GM12878 (cell line): ENCODE measurements around the gene CHST4. TPM values are rescaled to one million over a fixed set of nuclear protein-coding genes. Genes with fewer than 3 reads are reported as not detected.

ENCODE experiments used
- ATAC-seq: fragments of 200-7000 bp; cut with Tn5 transposase; 3 replicates; pipeline ENCODE4 v1.9.1; 2020; ENCODE audit warnings: mild to moderate bottlenecking, moderate library complexity
- BruUV-seq: library from RNA; stranded (reverse); fragments of 400-500 nt; replicated peaks from 2 replicates; lab custom pipeline; 2021; lab: Mats Ljungman, UMichigan
- CTCF ChIA-PET: fragments of 300-600 bp; sonication (Branson Sonifier 250); formaldehyde crosslinking; extraction: SDS; loops from one replicate; lab custom pipeline; 2021; ENCODE audit warnings: inconsistent platforms; lab: Yijun Ruan, JAX
- POLR2A ChIA-PET: fragments of 350-600 bp; formaldehyde crosslinking; extraction: SDS; loops from one replicate; lab custom pipeline; 2021; ENCODE audit warnings: inconsistent platforms; lab: Charles Lee
- RAD21 ChIA-PET: fragments of 300-600 bp; sonication (Branson Sonifier 250); formaldehyde crosslinking; loops from one replicate; lab custom pipeline; 2023; ENCODE audit warnings: antibody characterized with exemption; ENCODE audit not compliant: unreplicated experiment; lab: Charles Lee
- SMC1A ChIA-PET: fragments of 300-600 bp; sonication (Branson Sonifier 250); formaldehyde crosslinking; loops from one replicate; lab custom pipeline; 2023; ENCODE audit not compliant: unreplicated experiment, uncharacterized antibody; lab: Charles Lee
- DNase-seq: peaks from one replicate; pipeline ENCODE4 v3.0.0-alpha.2; 2011; ENCODE audit warnings: low read depth, low spot score
- FAIRE-seq: peaks from 3 replicates; lab custom pipeline; 2011; peaks lifted over from hg19 to GRCh38; lab: Jason Lieb, UNC
- H2AFZ ChIP-seq: 2 replicates; pipeline ENCODE4 v1.6.0; 2011; ENCODE audit warnings: low read depth, low read length, control low read depth; ENCODE audit not compliant: control insufficient read depth
- H3K27ac ChIP-seq: 2 replicates; pipeline ENCODE4 v1.5.1; 2011; ENCODE audit warnings: control low read depth; ENCODE audit not compliant: control insufficient read depth, insufficient read depth
- H3K27me3 ChIP-seq, 2 experiments: replicated peaks in 1 of 2; 2 replicates each; pipeline versions ENCODE4 v1.6.0 to v1.6.1; 2011; ENCODE audit warnings: low read length in 1 of 2; ENCODE audit not compliant: control insufficient read depth in 2 of 2, insufficient read depth in 2 of 2
- H3K36me3 ChIP-seq, 2 experiments: 2 replicates each; pipeline ENCODE4 v1.5.1; 2011; ENCODE audit warnings: low read length in 1 of 2; ENCODE audit not compliant: control insufficient read depth in 2 of 2, insufficient read depth in 2 of 2
- H3K4me1 ChIP-seq: 2 replicates; pipeline ENCODE4 v1.6.1; 2011; ENCODE audit warnings: mild to moderate bottlenecking, low read length, moderate library complexity, mixed read lengths; ENCODE audit not compliant: control insufficient read depth, insufficient read depth
- H3K4me2 ChIP-seq: 2 replicates; pipeline ENCODE4 v1.6.0; 2011; ENCODE audit warnings: control low read depth; ENCODE audit not compliant: control insufficient read depth, insufficient read depth
- H3K4me3 ChIP-seq: fragments of 200-600 bp; sonication (generic); 2 replicates; pipeline ENCODE4 v1.5.1; 2016
- H3K79me2 ChIP-seq: 2 replicates; pipeline ENCODE4 v1.6.0; 2011; ENCODE audit warnings: low read length; ENCODE audit not compliant: control insufficient read depth, insufficient read depth
- H3K9ac ChIP-seq: 2 replicates; pipeline ENCODE4 v1.8.0; 2011; ENCODE audit warnings: low read length, control low read depth, mixed read lengths; ENCODE audit not compliant: control insufficient read depth, insufficient read depth
- H3K9me3 ChIP-seq: replicated peaks from 3 replicates; pipeline ENCODE4 v1.5.1; 2011; ENCODE audit warnings: mild to moderate bottlenecking, low read length; ENCODE audit not compliant: control insufficient read depth, insufficient read depth
- H4K20me1 ChIP-seq: 2 replicates; pipeline ENCODE4 v1.6.0; 2011; ENCODE audit not compliant: control insufficient read depth, insufficient read depth
- BMI1 ChIP-seq: fragments of 450-650 bp; IDR thresholded peaks from 2 replicates; pipeline ENCODE4 v1.6.1; 2016; ENCODE audit warnings: mild to moderate bottlenecking, moderate library complexity, borderline replicate concordance
- CBX3 ChIP-seq: fragments of 200-600 bp; sonication (generic); IDR thresholded peaks from 2 replicates; pipeline ENCODE4 v1.6.1; 2016; ENCODE audit warnings: low read depth, borderline replicate concordance
- CREM ChIP-seq: IDR thresholded peaks from 2 replicates; pipeline ENCODE4 v1.6.1; 2014; ENCODE audit warnings: antibody characterized with exemption, low read depth
- FOS ChIP-seq: IDR thresholded peaks from 3 replicates; pipeline ENCODE4 v1.6.1; 2011; ENCODE audit warnings: borderline replicate concordance; ENCODE audit not compliant: insufficient read length; ENCODE audit errors: extremely low read depth
- HDAC2 ChIP-seq: fragments of 200-600 bp; sonication (generic); IDR thresholded peaks from 2 replicates; pipeline ENCODE4 v1.6.1; 2017
- MEF2A ChIP-seq: IDR thresholded peaks from 2 replicates; pipeline ENCODE4 v1.6.1; 2011; ENCODE audit warnings: low read depth, mild to moderate bottlenecking, low read length, moderate library complexity; ENCODE audit not compliant: insufficient read depth
- NFXL1 ChIP-seq: fragments of 450-650 bp; IDR thresholded peaks from 2 replicates; pipeline ENCODE4 v1.6.1; 2017; ENCODE audit warnings: antibody characterized with exemption, mild to moderate bottlenecking, borderline replicate concordance
- NFYA ChIP-seq: IDR thresholded peaks from 2 replicates; pipeline ENCODE4 v1.6.1; 2011; ENCODE audit warnings: low read depth, mild to moderate bottlenecking, low read length, improper control_type of control experiment, borderline replicate concordance
- PAX5 ChIP-seq: IDR thresholded peaks from 2 replicates; pipeline ENCODE4 v1.6.1; 2011; ENCODE audit warnings: low read depth, low read length, borderline replicate concordance
- POLR2AphosphoS2 ChIP-seq: IDR thresholded peaks from 2 replicates; pipeline ENCODE4 v1.6.1; 2011; ENCODE audit warnings: low read depth, mild to moderate bottlenecking, low read length, improper control_type of control experiment, moderate library complexity
- POU2F2 ChIP-seq: IDR thresholded peaks from 3 replicates; pipeline ENCODE4 v1.6.1; 2011; ENCODE audit warnings: low read depth, mild to moderate bottlenecking, low read length, borderline replicate concordance
- RCOR1 ChIP-seq: conservative IDR thresholded peaks from 2 replicates; pipeline ENCODE4 v1.6.1; 2012; ENCODE audit warnings: low read depth, low read length, improper control_type of control experiment
- RUNX3 ChIP-seq: IDR thresholded peaks from 2 replicates; pipeline ENCODE4 v1.6.1; 2012; ENCODE audit warnings: low read length, inconsistent platforms
- SIN3A ChIP-seq: IDR thresholded peaks from 2 replicates; pipeline ENCODE4 v1.6.1; 2012; ENCODE audit warnings: low read depth, low read length, improper control_type of control experiment
- SMC3 ChIP-seq: IDR thresholded peaks from 2 replicates; pipeline ENCODE4 v1.6.1; 2011; ENCODE audit warnings: low read length, improper control_type of control experiment, borderline replicate concordance
- SPI1 ChIP-seq: IDR thresholded peaks from 2 replicates; pipeline ENCODE4 v1.6.1; 2011; ENCODE audit warnings: low read depth, mild to moderate bottlenecking, low read length, moderate library complexity, borderline replicate concordance; ENCODE audit not compliant: insufficient read depth
- STAT3 ChIP-seq: IDR thresholded peaks from 2 replicates; pipeline ENCODE4 v1.6.1; 2011; ENCODE audit warnings: low read depth, low read length, improper control_type of control experiment
- TBL1XR1 ChIP-seq: IDR thresholded peaks from 2 replicates; pipeline ENCODE4 v1.6.1; 2012; ENCODE audit warnings: low read depth, low read length, improper control_type of control experiment
- TCF7 ChIP-seq: IDR thresholded peaks from 2 replicates; pipeline ENCODE4 v1.6.1; 2014; ENCODE audit warnings: antibody characterized with exemption, borderline replicate concordance
- WRNIP1 ChIP-seq: IDR thresholded peaks from 2 replicates; pipeline ENCODE4 v1.6.1; 2011; ENCODE audit warnings: low read depth, low read length, improper control_type of control experiment, borderline replicate concordance
- YY1 ChIP-seq: IDR thresholded peaks from 2 replicates; pipeline ENCODE4 v1.6.1; 2011; ENCODE audit warnings: low read depth, mild to moderate bottlenecking, low read length
- WGBS: methylation state at CpG from one replicate; pipeline ENCODE4 v1.1.6; 2016; ENCODE audit warnings: low lambda C conversion rate; ENCODE audit not compliant: insufficient replicate concordance, insufficient coverage; ENCODE audit errors: missing lambda C conversion rate; 5-methylcytosine and 5-hydroxymethylcytosine counted together
- in situ Hi-C: fragments of 300-500 bp; cut with MboI; formaldehyde crosslinking; loops from 9 replicates; pipeline ENCODE4 v1.14.3; 2018; ENCODE audit warnings: mixed read lengths
- intact Hi-C: fragments of 100-400 bp; cut with micrococcal nuclease; formaldehyde crosslinking; loops from one replicate; pipeline ENCODE4 v1.14.2; 2022; ENCODE audit not compliant: unreplicated experiment
- polyA plus RNA-seq, 11 experiments: library from polyadenylated mRNA; depleted of rRNA in 4 of 11; unstranded in 6 of 11; stranded (reverse) in 5 of 11; fragments of >200 nt; fragmentation: Nextera tagmentation in 4 of 11; fragmentation: Illumina TruSeq in 1 of 11; extraction: Ambion mirVana in 4 of 11; extraction: Trizol in 1 of 11; gene quantifications; 1 replicate in 1 of 11; 2 replicates in 10 of 11; pipeline versions ENCODE4 v1.2.1 to v1.2.3, GENCODE V29; 2011 to 2016; ENCODE audit warnings: inconsistent platforms in 2 of 11, missing spikeins in 2 of 11, low read depth in 1 of 11
- total RNA-seq, 4 experiments: library from RNA; depleted of rRNA in 3 of 4; stranded (reverse); fragments of >200 nt in 3 of 4; fragmentation: Illumina TruSeq in 1 of 4; extraction: Trizol in 1 of 4; gene quantifications; 2 replicates each; pipeline versions ENCODE4 v1.2.1 to v1.2.3, GENCODE V29; 2013 to 2021
- TF ChIP-seq, protein P1 (sequence below): fragments of 450-650 bp; IDR thresholded peaks from 2 replicates; pipeline ENCODE4 v1.6.1; 2017; ENCODE audit warnings: antibody characterized with exemption, mild to moderate bottlenecking, moderate library complexity

Gene CHST4
- total and polyA plus RNA-seq, 10 of the 15 experiments (the other 5 are each of a cell fraction or from before 2014, with no cell fraction given): 0.10 to 1.7 (median 0.79) TPM

DNA sequence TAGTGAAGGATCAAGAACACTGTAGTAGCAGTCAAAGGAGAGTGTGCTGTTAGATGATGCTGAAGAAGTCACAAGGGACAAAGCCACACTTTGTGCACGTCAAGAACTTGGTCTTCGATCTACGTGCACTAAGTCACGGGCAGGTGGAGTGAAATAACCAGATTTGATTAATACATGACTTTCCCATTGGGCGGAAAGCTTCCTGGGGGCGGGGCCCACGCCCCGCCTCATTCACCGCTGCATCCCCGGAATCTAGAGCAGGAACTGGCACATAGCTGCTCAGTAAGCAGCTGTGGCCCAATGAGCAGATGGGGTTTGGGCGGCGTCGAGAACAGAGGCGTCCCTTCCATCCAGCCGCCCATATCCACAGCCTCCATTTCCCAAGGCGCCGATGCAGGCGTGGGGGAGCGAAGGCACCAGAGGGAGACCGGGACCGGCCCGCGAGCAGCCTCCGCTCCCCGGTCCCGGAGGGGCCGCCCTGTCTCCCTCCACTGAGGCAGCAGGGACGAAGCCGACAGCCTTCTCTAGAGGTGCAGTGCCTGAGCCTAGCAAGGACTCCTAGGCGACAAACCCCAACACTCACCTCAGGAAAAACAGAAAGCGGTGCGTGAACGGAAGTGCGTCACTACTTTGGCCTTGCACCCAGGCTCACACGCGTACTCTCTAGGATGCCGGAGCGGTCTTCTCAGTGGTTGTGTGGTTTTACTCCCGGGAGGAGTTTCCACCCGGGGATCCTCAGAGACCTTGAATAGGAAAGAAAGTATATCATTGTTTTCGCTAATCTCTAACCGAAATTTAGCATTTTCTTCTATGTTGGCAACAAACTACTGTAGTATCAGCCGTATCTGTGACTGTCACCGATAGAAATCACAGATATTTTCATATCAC, 42.0 kb upstream of the CHST4 start:
- Histone ChIP-seq H3K9ac (peak overlapping the region; percentile 79), H3K9me3 (no peaks in the 10 kb centered on the region), H2AFZ (peak overlapping the region; percentile 91), H3K27ac (peak overlapping the region; percentile 96), H3K27me3 (no peaks in the 10 kb centered on the region), H3K36me3 (no peaks in the 10 kb centered on the region), H3K79me2 (peaks cover 1% of the 10 kb centered on the region; the same call in 1 of the 2 replicates), H3K4me1 (peaks cover 3% of the 10 kb centered on the region; the same call in 1 of the 2 replicates), H3K4me3 (peak overlapping the region; percentile 65), H3K4me2 (peak overlapping the region; percentile 56), H4K20me1 (no peaks in the 10 kb centered on the region)
- 1% methylated on average over 44 of the region's 44 CpGs for WGBS
- peak; percentile 94 for ATAC-seq
- in situ Hi-C loops: no loop called here
- intact Hi-C loops: loop anchor here (1.0 kb wide), 1 partner anchor 22 kb away; the partner anchor contains the start of gene ZNF23
- BruUV-seq: TSS peak; percentile 93
- peak; percentile 92 for FAIRE-seq
- SMC1A ChIA-PET: interaction anchor here (1.1 to 2.8 kb wide), 4 partner anchors 21 to 127 kb away, joined by 4 to 21 read pairs (median 10); partner anchors contain the start of gene ZNF23
- RAD21 ChIA-PET: interaction anchor here (0.9 to 1.7 kb wide), 5 partner anchors 16 to 1057 kb away, joined by 3 to 4 read pairs (median 3); partner anchors contain the start of gene ZNF23
- CTCF ChIA-PET: interaction anchor here (0.9 to 1.4 kb wide), 6 partner anchors 10 to 126 kb away, joined by 3 to 6 read pairs (median 4); partner anchors contain the start of gene ZNF23
- POLR2A ChIA-PET: interaction anchor here (0.6 to 2.2 kb wide), 3 partner anchors 20 to 127 kb away, joined by 3 to 10 read pairs (median 5); partner anchors contain the start of gene ZNF23
- DNase-seq: peak; percentile 82
- TF ChIP-seq TCF7: no peak
- no peak for TF ChIP-seq WRNIP1
- peak; percentile 88 for TF ChIP-seq POLR2AphosphoS2
- TF ChIP-seq FOS: no peak
- no peak for TF ChIP-seq CBX3
- no peak for TF ChIP-seq HDAC2
- TF ChIP-seq CREM: peak; percentile 98
- TF ChIP-seq MEF2A: no peak
- TF ChIP-seq SMC3: no peak
- peak; percentile 26; the same call in 1 of the 2 replicates for TF ChIP-seq SPI1
- TF ChIP-seq TBL1XR1: peak; percentile 47; the same call in 1 of the 2 replicates
- no peak for TF ChIP-seq BMI1
- peak; percentile 69; the same call in 1 of the 2 replicates for TF ChIP-seq YY1
- peak; percentile 65; the same call in 1 of the 2 replicates for TF ChIP-seq PAX5
- TF ChIP-seq POU2F2: peak; percentile 57; the same call in 1 of the 3 replicates
- TF ChIP-seq STAT3: no peak
- TF ChIP-seq, protein P1, sequence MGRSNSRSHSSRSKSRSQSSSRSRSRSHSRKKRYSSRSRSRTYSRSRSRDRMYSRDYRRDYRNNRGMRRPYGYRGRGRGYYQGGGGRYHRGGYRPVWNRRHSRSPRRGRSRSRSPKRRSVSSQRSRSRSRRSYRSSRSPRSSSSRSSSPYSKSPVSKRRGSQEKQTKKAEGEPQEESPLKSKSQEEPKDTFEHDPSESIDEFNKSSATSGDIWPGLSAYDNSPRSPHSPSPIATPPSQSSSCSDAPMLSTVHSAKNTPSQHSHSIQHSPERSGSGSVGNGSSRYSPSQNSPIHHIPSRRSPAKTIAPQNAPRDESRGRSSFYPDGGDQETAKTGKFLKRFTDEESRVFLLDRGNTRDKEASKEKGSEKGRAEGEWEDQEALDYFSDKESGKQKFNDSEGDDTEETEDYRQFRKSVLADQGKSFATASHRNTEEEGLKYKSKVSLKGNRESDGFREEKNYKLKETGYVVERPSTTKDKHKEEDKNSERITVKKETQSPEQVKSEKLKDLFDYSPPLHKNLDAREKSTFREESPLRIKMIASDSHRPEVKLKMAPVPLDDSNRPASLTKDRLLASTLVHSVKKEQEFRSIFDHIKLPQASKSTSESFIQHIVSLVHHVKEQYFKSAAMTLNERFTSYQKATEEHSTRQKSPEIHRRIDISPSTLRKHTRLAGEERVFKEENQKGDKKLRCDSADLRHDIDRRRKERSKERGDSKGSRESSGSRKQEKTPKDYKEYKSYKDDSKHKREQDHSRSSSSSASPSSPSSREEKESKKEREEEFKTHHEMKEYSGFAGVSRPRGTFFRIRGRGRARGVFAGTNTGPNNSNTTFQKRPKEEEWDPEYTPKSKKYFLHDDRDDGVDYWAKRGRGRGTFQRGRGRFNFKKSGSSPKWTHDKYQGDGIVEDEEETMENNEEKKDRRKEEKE: no peak
- TF ChIP-seq NFXL1: no peak
- no peak for TF ChIP-seq NFYA
- peak; percentile 70; the same call in 1 of the 2 replicates for TF ChIP-seq SIN3A
- TF ChIP-seq RCOR1: peak; percentile 72; the same call in 1 of the 2 replicates
- TF ChIP-seq RUNX3: peak; percentile 92
